ENCODE data around the gene SYT17. TPM values are rescaled to one million over a fixed set of nuclear protein-coding genes. Genes with fewer than 3 reads are reported as not detected.

Gene SYT17
- total RNA-seq, 1 experiment from 2014 or later = 3.2 TPM

DNA sequence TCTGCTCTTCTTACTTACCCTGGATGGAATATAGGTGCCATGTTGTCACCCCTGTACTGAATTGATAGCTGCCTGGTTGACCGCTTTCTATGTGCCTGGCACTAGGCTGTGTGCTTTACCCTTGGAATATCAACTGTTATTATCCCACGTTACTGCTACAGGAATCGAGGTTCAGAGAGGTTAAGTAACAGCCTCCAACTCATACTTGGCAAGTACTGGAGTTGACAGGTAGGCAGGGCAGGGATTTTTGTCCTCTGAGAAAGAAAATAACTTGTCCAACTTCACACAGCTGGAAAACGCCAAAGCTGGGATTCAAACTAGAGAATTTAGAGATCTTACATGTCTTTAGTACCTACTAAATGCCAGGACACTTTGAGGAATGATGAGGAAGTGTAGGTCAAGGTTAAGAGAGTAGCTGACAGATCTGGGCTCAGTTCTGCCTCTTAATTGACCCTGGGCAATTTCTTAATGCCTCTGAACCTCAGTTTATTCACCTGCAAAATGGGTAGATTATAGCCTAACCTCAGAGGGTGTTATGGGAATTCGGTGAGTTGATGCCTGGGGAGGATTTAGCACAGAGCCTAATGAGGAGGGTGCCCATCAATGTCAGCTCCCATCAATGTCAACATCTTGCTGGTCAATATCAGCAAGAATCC, 28.5 kb upstream of the SYT17 start:
- DNase-seq (ENCODE audit: low spot score) = no peak

GRCh38 chr16:19140396-19140795, 27.6 kb upstream of the SYT17 start:
- no peak for DNase-seq (ENCODE audit: low spot score)

DNA sequence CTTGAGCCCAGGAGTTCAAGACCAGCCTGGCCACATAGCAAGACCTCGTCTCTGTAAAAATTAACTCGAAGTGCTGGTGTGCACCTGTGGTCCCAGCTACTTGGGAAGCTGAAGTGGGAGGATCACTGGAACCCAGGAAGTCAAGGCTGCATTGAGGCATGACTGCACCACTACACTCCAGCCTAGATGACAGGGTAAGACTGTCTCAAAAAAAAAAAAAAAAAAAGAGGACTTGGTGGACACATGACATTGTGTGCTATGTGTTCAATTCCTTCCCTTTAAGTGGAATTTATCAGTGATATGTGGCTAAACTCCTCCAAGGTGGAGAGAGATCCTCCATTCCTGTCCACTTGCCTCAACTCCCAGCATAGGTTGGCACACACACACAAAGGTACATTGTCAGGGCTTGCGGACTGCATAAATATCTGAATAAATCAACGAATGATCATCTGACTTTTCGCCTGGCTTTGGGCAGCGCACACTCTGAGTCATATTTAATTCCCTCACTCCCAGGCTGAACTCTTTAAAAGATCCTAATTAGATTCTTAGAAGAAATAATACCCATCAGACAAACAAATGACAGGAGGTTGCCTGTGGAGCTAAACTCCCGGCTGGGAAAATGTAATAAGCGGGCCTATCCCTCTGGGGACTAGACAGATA, 25.0 kb upstream of the SYT17 start:
- peak; percentile 31 for DNase-seq (ENCODE audit: low spot score)

GRCh38 chr16:19143599-19143956, 24.5 kb upstream of the SYT17 start:
- DNase-seq (ENCODE audit: low spot score) = no peak

- DNase-seq (ENCODE audit: low spot score) = no peak
These were observed 23.0 kb upstream of the SYT17 start for GRCh38 chr16:19145010-19145409.

DNA sequence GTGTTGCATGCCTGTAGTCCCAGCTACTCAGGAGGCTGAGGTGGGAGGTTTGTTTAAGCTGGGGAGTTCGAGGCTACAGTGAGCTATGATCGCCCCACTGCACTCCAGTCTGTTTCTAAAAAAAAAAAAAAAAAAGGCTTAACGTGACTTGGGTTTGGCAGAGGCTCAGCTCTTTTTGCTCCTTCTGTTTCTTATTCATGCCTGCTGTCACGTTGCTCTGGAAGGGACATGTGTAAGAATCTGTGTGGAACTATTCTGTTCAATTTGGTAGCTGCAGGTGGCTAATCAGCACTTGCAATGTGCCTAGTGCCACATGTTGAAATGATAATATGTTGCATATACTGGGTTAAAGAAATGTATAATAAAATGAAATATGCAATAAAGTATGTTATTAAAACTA, 20.9 kb upstream of the SYT17 start:
- no peak for DNase-seq (ENCODE audit: low spot score)

DNA sequence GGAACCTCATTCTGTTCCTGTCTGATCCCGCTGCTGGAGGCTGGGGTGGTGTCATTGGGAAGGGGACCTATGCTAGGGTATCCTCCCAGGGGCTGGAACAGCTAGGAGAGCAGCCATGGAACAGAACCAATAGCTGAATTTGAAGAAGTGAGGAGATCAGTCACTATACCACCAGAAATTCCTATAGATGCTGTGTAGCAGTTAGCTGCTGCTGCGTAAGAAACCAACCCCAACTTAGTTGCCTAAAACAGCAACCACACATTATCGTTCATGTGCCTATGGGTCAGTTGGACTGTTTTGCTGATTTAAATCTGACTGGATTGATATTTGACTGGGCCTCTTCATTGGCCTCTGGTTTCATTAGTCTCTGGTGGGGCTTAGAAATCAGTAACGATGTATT, 20.4 kb upstream of the SYT17 start:
- no peak for DNase-seq (ENCODE audit: low spot score)

GRCh38 chr16:19148189-19148588, 19.9 kb upstream of the SYT17 start:
- DNase-seq (ENCODE audit: low spot score) = no peak

DNA sequence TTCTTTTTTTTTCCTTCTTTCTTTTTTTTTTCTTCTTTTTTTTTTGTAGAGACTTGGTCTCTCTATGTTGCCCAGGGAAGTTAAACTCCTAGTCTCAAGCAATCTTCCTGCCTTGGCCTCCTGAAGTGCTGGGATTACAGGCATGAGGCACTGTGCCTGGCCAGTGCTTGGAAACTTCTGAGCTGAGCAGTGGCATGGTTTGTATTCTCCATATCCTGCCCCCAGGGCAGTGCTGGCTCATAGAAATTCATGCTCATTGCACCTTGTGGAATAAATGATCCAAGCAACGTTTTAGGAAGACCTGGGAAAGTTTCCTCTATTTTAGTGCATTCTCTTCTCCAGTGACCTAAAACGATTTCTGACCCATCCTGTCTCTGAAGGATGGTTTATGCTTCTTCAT, 16.7 kb upstream of the SYT17 start:
- DNase-seq (ENCODE audit: low spot score) = no peak

- DNase-seq (ENCODE audit: low spot score) = no peak
These were observed 16.0 kb upstream of the SYT17 start for GRCh38 chr16:19152042-19152441.

DNA sequence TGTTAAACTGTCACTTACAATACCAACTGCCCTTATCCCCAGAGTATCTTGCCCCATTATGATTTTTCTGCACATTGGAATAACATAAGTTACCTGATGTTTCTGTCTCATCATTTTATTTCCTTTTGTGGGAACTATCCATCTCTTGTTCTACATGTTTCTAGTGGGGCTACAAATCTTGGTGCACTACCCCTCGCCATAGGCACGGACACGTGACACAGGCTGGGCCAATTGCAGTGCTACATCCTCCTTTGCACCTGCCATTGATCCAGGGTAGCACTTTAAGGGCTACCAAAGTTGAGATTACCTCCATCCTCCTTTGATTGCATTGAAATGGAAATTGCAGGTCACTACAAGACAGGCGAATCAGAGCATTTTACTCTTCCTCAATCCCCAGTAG, 14.2 kb upstream of the SYT17 start:
- DNase-seq (ENCODE audit: low spot score) = no peak

DNA sequence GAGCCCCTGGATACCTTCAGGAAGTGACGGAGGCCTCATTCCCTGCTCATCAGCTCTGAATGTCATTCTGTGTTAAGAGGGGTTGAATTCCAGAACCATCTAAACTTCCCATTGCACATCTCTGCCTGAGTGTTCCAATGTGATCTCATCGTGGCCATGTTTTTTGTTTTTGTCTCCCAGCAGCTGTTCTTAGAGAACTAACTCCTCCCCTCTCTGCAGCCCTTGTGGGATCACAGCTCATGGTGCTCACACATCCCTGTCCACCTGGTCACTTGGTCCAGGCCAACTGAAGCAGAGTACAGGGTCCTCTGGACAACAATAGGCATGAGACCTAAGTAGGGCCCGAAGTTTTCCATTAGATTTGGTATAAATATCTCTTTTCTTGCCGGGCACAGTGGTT, 6.0 kb upstream of the SYT17 start:
- no peak for DNase-seq (ENCODE audit: low spot score)

DNA sequence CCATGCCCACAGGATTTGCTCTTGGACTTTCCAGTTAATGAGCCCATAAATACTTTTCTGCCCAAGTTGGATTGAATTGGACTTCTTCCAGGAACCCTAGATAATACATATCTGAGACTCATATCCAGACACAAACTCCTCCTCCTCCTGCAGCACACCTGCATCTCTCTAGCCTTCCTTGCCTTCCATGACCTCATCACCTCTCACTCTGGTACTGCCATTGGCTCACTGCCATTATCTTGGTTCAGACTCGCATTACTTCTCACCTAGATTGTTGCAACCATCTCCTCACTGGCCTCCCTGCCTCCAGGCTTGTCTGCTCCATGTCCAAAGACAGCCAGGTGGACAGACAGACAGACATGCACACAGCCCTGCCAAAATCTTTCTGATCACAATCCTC, 4.8 kb upstream of the SYT17 start:
- no peak for DNase-seq (ENCODE audit: low spot score)

GRCh38 chr16:19164285-19164684, 3.8 kb upstream of the SYT17 start:
- no peak for DNase-seq (ENCODE audit: low spot score)

DNA sequence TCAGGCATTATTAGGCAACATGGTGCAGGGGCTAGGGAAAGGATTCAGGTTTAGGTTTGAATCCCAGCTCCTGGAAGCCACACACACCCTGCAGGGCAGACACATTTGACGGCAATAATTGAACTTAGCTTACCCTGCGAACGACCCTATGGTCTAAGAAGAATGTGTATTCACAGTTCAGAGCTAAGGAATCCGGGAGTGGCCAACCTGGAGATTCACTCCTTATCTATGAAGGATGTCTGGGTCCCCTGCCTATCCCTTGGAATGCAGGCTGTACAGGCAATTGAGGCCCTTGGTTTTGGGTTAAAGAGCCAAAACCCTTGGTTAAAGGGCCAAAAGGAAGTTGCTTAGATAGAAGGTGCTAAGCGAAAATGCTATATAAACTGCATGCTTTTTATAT, 2.9 kb upstream of the SYT17 start:
- no peak for DNase-seq (ENCODE audit: low spot score)

DNA sequence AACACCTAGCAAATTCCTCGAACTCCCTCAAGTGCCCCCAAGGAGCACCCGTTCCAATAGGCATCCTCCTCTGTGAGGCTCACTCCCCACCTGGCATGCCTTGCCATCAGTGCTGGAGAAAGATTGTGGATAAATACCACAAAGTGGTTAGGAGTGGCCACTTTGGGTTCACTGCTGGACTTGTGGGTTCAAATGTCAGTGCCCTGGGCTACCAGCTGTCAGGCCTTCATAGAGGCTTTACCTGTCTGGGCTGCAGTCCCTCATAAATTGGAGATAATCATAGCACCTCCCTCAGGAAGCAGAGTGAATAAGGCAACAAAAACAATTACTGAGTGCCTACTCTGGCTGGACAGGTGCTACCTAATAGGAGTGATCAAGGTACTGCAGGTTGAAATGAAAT, 1.5 kb upstream of the SYT17 start:
- DNase-seq (ENCODE audit: low spot score) = no peak

- DNase-seq (ENCODE audit: low spot score) = peak; percentile 19
These were observed 486 bp downstream of the SYT17 start for GRCh38 chr16:19168371-19169081.

- DNase-seq (ENCODE audit: low spot score) = no peak
These were observed 1.1 kb downstream of the SYT17 start for GRCh38 chr16:19169082-19169639.

GRCh38 chr16:19170043-19170655, 2.1 kb downstream of the SYT17 start:
- no peak for DNase-seq (ENCODE audit: low spot score)

DNA sequence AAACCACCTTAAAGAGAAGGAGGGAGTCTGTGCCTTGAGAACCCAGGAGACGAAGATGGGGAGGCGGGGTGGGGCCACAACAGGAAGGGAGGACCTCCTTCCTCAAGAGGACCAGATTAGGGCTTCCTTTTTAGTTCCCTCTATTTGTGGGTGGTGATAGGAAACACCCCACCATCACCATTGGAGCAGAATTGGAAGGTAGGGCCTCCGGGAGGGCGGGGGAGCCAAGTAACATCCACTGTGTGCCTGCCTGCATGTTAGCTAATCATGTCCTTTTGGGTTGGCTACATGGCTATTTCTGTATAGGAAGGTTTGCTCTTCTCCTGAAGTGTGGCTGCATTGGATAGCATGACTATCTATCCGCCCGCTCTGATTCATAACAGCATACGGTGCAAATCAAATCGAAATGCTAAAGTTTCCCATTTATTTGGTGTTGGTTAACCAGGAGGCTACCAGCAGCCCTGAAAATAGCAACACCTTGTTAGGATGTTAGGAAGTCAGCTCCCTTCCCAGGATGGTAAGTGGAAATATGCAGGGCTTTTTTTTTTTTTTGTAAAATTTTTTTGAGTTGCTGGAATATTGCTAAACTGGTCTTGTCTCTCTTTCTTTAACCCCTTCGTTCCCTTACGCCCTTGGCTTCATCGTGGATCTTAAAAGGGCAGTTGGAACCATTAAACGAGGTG, 4.2 kb downstream of the SYT17 start:
- no peak for DNase-seq (ENCODE audit: low spot score)

- DNase-seq (ENCODE audit: low spot score) = no peak
These were observed 5.0 kb downstream of the SYT17 start for GRCh38 chr16:19173059-19173458.
